Central memory CD8-positive, alpha-beta T cell (primary cell): ENCODE results near the gene ADAMTSL3.
"Not testable (repeated sequence)": the region's sequence is repeated elsewhere in the genome, so short reads cannot be mapped to it uniquely, and the experiment has no call there.

Source experiments
- ATAC-seq: fragments of 150-1000 bp; cut with Tn5 transposase; replicated peaks from 2 replicates; pipeline ENCODE4 v1.10.0; 2022; ENCODE audit warnings: mild to moderate bottlenecking, moderate FRiP score, moderate number of reproducible peaks; ENCODE audit not compliant: poor library complexity, severe bottlenecking; ENCODE audit errors: extremely low read depth
- DNase-seq, 2 donors: peaks; one replicate each; pipeline ENCODE4 v3.0.0; 2021; ENCODE audit warnings: low spot score in 2 of 2
- H3K27ac Mint-ChIP-seq: one replicate; pipeline ENCODE4 v1.8.0; 2022; ENCODE audit warnings: low read depth, mild to moderate bottlenecking, moderate library complexity, mixed read lengths
- H3K27me3 Mint-ChIP-seq: one replicate; pipeline ENCODE4 v1.8.0; 2022; ENCODE audit warnings: mixed read lengths
- H3K36me3 Mint-ChIP-seq: one replicate; pipeline ENCODE4 v1.8.0; 2022; ENCODE audit warnings: mild to moderate bottlenecking, moderate library complexity, mixed read lengths; ENCODE audit not compliant: insufficient read depth
- H3K4me1 Mint-ChIP-seq: one replicate; pipeline ENCODE4 v1.8.0; 2022; ENCODE audit warnings: mixed read lengths
- H3K4me3 Mint-ChIP-seq: one replicate; pipeline ENCODE4 v1.8.0; 2022; ENCODE audit warnings: mild to moderate bottlenecking, moderate library complexity, mixed read lengths
- H3K9me3 Mint-ChIP-seq: one replicate; pipeline ENCODE4 v1.8.0; 2022; ENCODE audit warnings: mixed read lengths

ADAMTSL3 gene

DNA sequence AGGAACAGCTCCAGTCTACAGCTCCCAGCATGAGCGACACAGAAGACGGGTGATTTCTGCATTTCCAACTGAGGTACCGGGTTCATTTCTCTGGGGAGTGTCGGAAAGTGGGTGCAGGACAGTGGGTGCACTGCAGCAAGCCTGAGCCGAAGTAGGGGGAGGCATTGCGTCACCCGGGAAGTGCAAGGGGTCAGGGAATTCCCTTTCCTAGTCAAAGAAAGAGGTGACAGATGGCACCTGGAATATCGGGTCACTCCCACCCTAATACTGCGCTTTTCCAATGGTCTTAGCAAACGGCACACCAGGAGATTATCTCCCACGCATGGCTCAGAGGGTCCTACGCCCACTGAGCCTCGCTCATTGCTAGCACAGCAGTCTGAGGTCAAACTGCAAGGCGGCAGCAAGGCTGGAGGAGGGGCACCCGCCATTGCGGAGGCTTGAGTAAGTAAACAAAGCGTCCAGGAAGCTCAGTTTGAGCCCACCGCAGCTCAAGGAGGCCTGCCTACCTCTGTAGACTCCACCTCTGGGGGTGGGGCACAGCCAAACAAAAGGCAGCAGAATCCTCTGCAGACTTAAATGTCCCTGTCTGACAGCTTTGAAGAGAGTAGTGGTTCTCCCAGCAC is 388.6 kb downstream of the ADAMTSL3 start:
- peaks cover 22% of the 10 kb centered on the region for H3K9me3 Mint-ChIP-seq
- ATAC-seq, DNase-seq, H3K27ac Mint-ChIP-seq, H3K4me3 Mint-ChIP-seq, H3K4me1 Mint-ChIP-seq, H3K36me3 Mint-ChIP-seq: not testable (repeated sequence)
- peaks cover 22% of the 10 kb centered on the region for H3K27me3 Mint-ChIP-seq

- H3K4me1 Mint-ChIP-seq = no peaks in the 10 kb centered on the region
- ATAC-seq (no peak), DNase-seq (no peak)
- H3K4me3 Mint-ChIP-seq = no peak overlapping the region
- no peak overlapping the region for H3K27ac Mint-ChIP-seq
- no peaks in the 10 kb centered on the region for H3K27me3 Mint-ChIP-seq
- peaks cover 22% of the 10 kb centered on the region for H3K9me3 Mint-ChIP-seq
- peaks cover 2% of the 10 kb centered on the region for H3K36me3 Mint-ChIP-seq
These were observed 392.2 kb downstream of the ADAMTSL3 start for GRCh38 chr15:84046064-84046637.

- H3K4me3 Mint-ChIP-seq, H3K27me3 Mint-ChIP-seq: not testable (repeated sequence)
These were observed 395.6 kb downstream of the ADAMTSL3 start for GRCh38 chr15:84049480-84049879.

GRCh38 chr15:84050076-84050475 is 396.2 kb downstream of the ADAMTSL3 start:
- ATAC-seq (no peak), DNase-seq (no peak)
- Mint-ChIP-seq H3K4me3 (no peak overlapping the region), H3K27me3 (peaks cover 3% of the 10 kb centered on the region), H3K36me3 (no peaks in the 10 kb centered on the region), H3K4me1 (no peaks in the 10 kb centered on the region), H3K9me3 (peaks cover 17% of the 10 kb centered on the region), H3K27ac (no peak overlapping the region)

More at GRCh38 chr15:84049480-84049879, 395.6 kb downstream of the ADAMTSL3 start:
- not testable (repeated sequence) for H3K27ac Mint-ChIP-seq, ATAC-seq, H3K36me3 Mint-ChIP-seq, H3K4me1 Mint-ChIP-seq, DNase-seq
- peaks cover 17% of the 10 kb centered on the region for H3K9me3 Mint-ChIP-seq

DNA sequence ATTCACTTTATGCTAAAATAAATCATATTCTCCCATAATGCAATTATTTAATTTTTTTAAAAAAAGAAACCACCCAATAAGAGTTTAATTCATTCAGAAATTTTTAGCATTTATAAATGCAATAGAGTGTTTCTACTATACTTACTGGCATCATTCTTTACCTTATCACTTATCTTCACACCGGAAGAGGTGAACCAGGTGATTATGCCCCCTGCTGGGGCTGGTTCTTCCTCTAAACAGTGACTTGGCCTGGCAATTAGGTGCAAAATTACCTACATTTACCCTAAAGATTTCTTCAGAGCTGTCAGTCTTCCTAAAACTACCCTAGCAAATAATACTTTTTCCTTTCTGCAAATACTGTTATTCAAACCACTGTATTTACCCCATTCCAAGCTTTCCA is 397.2 kb downstream of the ADAMTSL3 start:
- not testable (repeated sequence) for H3K27ac Mint-ChIP-seq, H3K36me3 Mint-ChIP-seq, H3K4me3 Mint-ChIP-seq, H3K4me1 Mint-ChIP-seq, H3K27me3 Mint-ChIP-seq, DNase-seq
- peaks cover 13% of the 10 kb centered on the region for H3K9me3 Mint-ChIP-seq
- ATAC-seq = peak; percentile 68

DNA sequence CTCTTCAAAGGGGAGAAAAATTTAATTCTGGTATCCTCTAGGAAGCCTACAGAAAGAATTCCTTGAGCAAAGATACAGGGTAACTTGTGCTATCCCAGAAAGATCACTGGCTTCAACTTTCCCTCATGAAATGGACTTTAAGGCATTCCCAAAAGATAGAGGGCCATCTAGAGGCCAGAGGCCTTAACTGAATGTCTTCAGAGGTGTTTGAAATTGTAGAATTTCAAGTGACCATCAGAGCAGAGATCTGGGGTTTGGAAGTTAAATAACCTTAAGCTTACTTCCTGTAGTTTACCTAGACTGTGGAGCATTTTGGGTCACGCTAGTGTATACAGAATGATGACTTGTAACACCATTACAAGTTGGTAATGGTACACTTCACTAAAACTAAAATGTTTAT is 400.6 kb downstream of the ADAMTSL3 start:
- ATAC-seq, H3K36me3 Mint-ChIP-seq, H3K27ac Mint-ChIP-seq, DNase-seq, H3K4me3 Mint-ChIP-seq, H3K4me1 Mint-ChIP-seq, H3K9me3 Mint-ChIP-seq, H3K27me3 Mint-ChIP-seq: not testable (repeated sequence)

DNA sequence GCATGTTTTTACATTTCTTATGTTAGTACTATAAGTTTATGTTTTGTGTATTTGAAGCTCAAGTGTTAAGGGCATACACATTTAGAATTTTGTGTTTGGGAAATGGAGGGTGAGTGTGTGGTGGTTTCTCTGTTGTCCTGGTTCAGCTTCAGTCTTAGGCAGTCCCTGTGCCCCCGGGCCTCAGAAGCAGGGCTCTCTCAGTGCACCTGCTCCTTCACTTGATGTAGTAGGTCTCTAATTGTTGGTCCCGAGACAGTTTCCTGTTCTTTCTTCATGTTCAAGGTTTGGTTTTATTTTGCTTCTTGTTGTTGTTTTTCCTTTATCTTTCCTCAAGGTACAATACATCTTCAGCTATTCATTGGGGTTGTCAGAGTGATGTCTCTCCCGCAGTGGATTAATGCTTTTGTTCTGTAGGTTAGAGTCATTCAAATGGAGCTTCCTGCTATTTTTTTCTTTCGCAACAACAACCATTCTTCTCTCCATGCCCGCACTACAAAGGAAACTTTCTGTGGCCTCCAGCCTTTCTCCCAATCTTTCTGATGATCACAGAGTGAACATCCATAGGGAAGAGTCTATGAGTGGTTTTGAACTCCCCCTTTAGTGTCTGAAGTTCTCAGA is 403.9 kb downstream of the ADAMTSL3 start:
- H3K27ac Mint-ChIP-seq = no peak overlapping the region
- no peaks in the 10 kb centered on the region for H3K4me1 Mint-ChIP-seq
- H3K9me3 Mint-ChIP-seq = peaks cover 13% of the 10 kb centered on the region
- no peak for DNase-seq
- no peak for ATAC-seq
- H3K27me3 Mint-ChIP-seq = peaks cover 15% of the 10 kb centered on the region
- H3K36me3 Mint-ChIP-seq = no peaks in the 10 kb centered on the region
- no peak overlapping the region for H3K4me3 Mint-ChIP-seq

GRCh38 chr15:84063674-84064073 is 409.8 kb downstream of the ADAMTSL3 start:
- H3K4me3 Mint-ChIP-seq, ATAC-seq, H3K9me3 Mint-ChIP-seq, H3K27me3 Mint-ChIP-seq, DNase-seq, H3K36me3 Mint-ChIP-seq, H3K4me1 Mint-ChIP-seq, H3K27ac Mint-ChIP-seq: not testable (repeated sequence)

GRCh38 chr15:84068674-84069073 is 414.8 kb downstream of the ADAMTSL3 start:
- not testable (repeated sequence) for H3K27ac Mint-ChIP-seq, DNase-seq, H3K4me1 Mint-ChIP-seq, ATAC-seq, H3K9me3 Mint-ChIP-seq, H3K4me3 Mint-ChIP-seq, H3K36me3 Mint-ChIP-seq
- H3K27me3 Mint-ChIP-seq = peaks cover 34% of the 10 kb centered on the region

- Mint-ChIP-seq H3K4me1 (peaks cover 17% of the 10 kb centered on the region), H3K27me3 (peaks cover 100% of the 10 kb centered on the region)
These were observed 424.1 kb downstream of the ADAMTSL3 start for GRCh38 chr15:84078038-84078437.

DNA sequence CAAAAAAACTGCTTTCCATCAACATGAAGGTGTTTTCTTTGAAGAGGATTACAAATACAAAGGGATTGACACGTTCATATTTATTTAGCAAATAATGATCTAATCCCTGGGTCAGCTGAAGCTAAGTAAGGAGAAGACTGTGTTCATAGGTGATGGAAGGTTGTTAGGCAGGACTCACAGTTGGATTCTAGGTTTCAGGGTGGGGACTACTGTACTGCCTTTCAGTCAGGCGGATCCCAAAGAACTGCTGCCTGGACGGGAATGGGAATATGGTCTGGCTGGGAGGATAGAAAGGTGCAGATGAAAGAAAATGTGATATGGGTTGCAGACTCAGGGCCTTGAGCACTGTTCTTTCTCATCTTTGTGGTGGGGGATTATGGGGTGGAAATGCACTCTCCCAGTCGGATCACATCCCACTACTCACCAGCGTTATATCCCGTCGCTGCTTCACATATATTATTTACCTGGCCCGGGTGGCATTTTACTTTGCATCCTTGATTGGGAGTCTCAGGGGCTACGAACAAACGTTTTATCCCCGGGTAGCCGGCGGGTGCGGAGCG is 425.5 kb downstream of the ADAMTSL3 start:
- not testable (repeated sequence) for H3K36me3 Mint-ChIP-seq, DNase-seq, H3K27ac Mint-ChIP-seq, H3K9me3 Mint-ChIP-seq, ATAC-seq
- Mint-ChIP-seq H3K4me3 (peak overlapping the region; percentile 69), H3K27me3 (peaks cover 92% of the 10 kb centered on the region), H3K4me1 (peaks cover 17% of the 10 kb centered on the region)

More at GRCh38 chr15:84078038-84078437, 424.1 kb downstream of the ADAMTSL3 start:
- not testable (repeated sequence) for ATAC-seq, DNase-seq, H3K4me3 Mint-ChIP-seq, H3K27ac Mint-ChIP-seq, H3K36me3 Mint-ChIP-seq, H3K9me3 Mint-ChIP-seq

- Mint-ChIP-seq H3K9me3 (no peaks in the 10 kb centered on the region), H3K36me3 (peaks cover 6% of the 10 kb centered on the region), H3K27me3 (peaks cover 90% of the 10 kb centered on the region), H3K27ac (no peak overlapping the region), H3K4me1 (peaks cover 17% of the 10 kb centered on the region), H3K4me3 (peak overlapping the region; percentile 69)
- no peak for DNase-seq
- peak; percentile 36 for ATAC-seq
These were observed 426.2 kb downstream of the ADAMTSL3 start for GRCh38 chr15:84079885-84080777.
